MM.1S (cell line): ENCODE measurements around the gene DNAAF5.

Experiments
- DNase-seq: peaks from one replicate; pipeline ENCODE4 v3.0.0-alpha.2; 2015
- H2AFZ ChIP-seq: fragments of 300-600 bp; sonication (generic); 2 replicates; pipeline ENCODE4 v1.6.0; 2016; ENCODE audit warnings: antibody characterized with exemption, low read length
- H3F3A ChIP-seq: fragments of 300-600 bp; sonication (generic); 2 replicates; pipeline ENCODE4 v1.6.1; 2016; ENCODE audit warnings: mild to moderate bottlenecking, antibody characterized with exemption, low read length, moderate library complexity, mixed read lengths; ENCODE audit not compliant: insufficient read depth
- H3K27ac ChIP-seq: fragments of 300-600 bp; sonication (generic); 2 replicates; pipeline ENCODE4 v1.5.1; 2016; ENCODE audit warnings: mild to moderate bottlenecking, low read length
- H3K27me3 ChIP-seq: fragments of 300-600 bp; sonication (generic); replicated peaks from 2 replicates; pipeline ENCODE4 v1.6.0; 2016; ENCODE audit warnings: low read length; ENCODE audit not compliant: insufficient read depth
- H3K36me3 ChIP-seq: fragments of 300-600 bp; sonication (generic); replicated peaks from 2 replicates; pipeline ENCODE4 v1.6.1; 2016; ENCODE audit warnings: mild to moderate bottlenecking, low read length, mixed read lengths; ENCODE audit not compliant: insufficient read depth
- H3K4me1 ChIP-seq: fragments of 300-600 bp; sonication (generic); 2 replicates; pipeline ENCODE4 v1.6.1; 2016; ENCODE audit warnings: low read length, mixed read lengths
- H3K4me2 ChIP-seq: fragments of 300-600 bp; sonication (generic); 2 replicates; pipeline ENCODE4 v1.6.0; 2016; ENCODE audit warnings: low read depth, low read length
- H3K4me3 ChIP-seq: fragments of 300-600 bp; sonication (generic); 2 replicates; pipeline ENCODE4 v1.5.1; 2016; ENCODE audit warnings: low read length, mixed read lengths
- H3K79me2 ChIP-seq: fragments of 300-600 bp; sonication (generic); 2 replicates; pipeline ENCODE4 v1.6.1; 2016; ENCODE audit warnings: mixed run types, low read length, mixed read lengths
- H3K9ac ChIP-seq: fragments of 300-600 bp; sonication (generic); 2 replicates; pipeline ENCODE4 v1.6.1; 2016; ENCODE audit warnings: low read length, mixed read lengths
- H3K9me2 ChIP-seq: fragments of 300-600 bp; sonication (generic); replicated peaks from 2 replicates; pipeline ENCODE4 v1.6.1; 2016; ENCODE audit warnings: mild to moderate bottlenecking, low read length, mixed read lengths; ENCODE audit not compliant: insufficient read depth
- H3K9me3 ChIP-seq: fragments of 300-600 bp; sonication (generic); replicated peaks from 2 replicates; pipeline ENCODE4 v1.6.1; 2016; ENCODE audit warnings: mild to moderate bottlenecking, low read length, mixed read lengths; ENCODE audit not compliant: insufficient read depth
- H4K20me1 ChIP-seq: fragments of 300-600 bp; sonication (generic); 2 replicates; pipeline ENCODE4 v1.6.1; 2016; ENCODE audit warnings: mild to moderate bottlenecking, low read length, moderate library complexity, mixed read lengths; ENCODE audit not compliant: insufficient read depth
- CTCF ChIP-seq: fragments of 300-600 bp; sonication (generic); IDR thresholded peaks from 2 replicates; pipeline ENCODE4 v1.5.1; 2016; ENCODE audit warnings: antibody characterized with exemption, low read length, mixed read lengths
- EZH2 ChIP-seq: fragments of 300-600 bp; sonication (generic); optimal IDR thresholded peaks from 2 replicates; pipeline ENCODE3; 2017; ENCODE audit warnings: low read depth, mild to moderate bottlenecking, antibody characterized with exemption, low read length, mixed read lengths
- EZH2phosphoT487 ChIP-seq: fragments of 300-600 bp; sonication (generic); IDR thresholded peaks from 2 replicates; pipeline ENCODE4 v1.6.1; 2018; ENCODE audit warnings: antibody characterized with exemption, low read length

DNAAF5 gene

DNA sequence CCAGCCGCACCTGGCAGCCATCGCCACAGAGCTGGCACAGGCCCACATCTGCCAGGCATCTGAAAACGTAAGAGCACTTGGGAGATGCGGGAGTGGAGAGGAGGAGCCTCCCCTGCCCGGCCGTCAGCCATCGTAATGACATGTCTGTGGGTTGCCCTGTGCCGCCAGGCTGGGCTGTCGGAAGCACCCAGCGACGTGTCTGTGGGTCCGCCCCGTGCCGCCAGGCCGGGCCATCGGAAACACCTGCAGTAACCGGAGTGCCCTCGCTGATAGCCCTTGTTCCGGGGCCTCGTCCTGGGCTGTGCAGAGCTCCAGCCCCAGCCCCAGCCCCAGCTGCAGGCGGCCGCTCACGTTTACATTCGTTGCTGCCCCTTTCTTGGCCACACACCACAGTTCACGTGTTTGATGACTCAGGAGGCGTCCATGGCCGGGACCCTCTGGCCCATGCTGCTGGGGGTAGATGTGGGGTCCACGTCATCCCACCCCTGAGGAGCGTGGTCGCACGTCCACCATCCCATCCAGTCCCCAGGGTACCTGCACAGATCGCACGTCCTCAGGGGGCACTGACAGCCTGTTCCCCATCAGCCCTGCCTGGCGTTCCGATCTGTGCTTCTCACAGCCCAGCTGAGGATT lies 30.5 kb downstream of the DNAAF5 start:
- TF ChIP-seq EZH2: no peak
- Histone ChIP-seq H3K27ac (no peak overlapping the region), H4K20me1 (no peaks in the 10 kb centered on the region), H3K36me3 (peaks cover 9% of the 10 kb centered on the region), H3K9me3 (no peaks in the 10 kb centered on the region), H3K79me2 (no peaks in the 10 kb centered on the region), H3K4me2 (no peak overlapping the region), H3F3A (no peaks in the 10 kb centered on the region), H3K9me2 (no peaks in the 10 kb centered on the region), H3K4me1 (no peaks in the 10 kb centered on the region), H3K4me3 (no peak overlapping the region), H3K27me3 (no peaks in the 10 kb centered on the region), H2AFZ (no peak overlapping the region), H3K9ac (no peak overlapping the region)
- no peak for DNase-seq

GRCh38 chr7:757741-758163 lies 31.3 kb downstream of the DNAAF5 start:
- no peaks in the 10 kb centered on the region for H3K9me2 ChIP-seq
- H4K20me1 ChIP-seq: no peaks in the 10 kb centered on the region
- no peaks in the 10 kb centered on the region for H3K4me1 ChIP-seq
- H3K4me3 ChIP-seq: no peak overlapping the region
- peaks cover 9% of the 10 kb centered on the region for H3K36me3 ChIP-seq
- no peak overlapping the region for H3K9ac ChIP-seq
- no peak overlapping the region for H3K27ac ChIP-seq
- no peak for DNase-seq
- H3K9me3 ChIP-seq: no peaks in the 10 kb centered on the region
- TF ChIP-seq EZH2 (no peak), CTCF (no peak), EZH2phosphoT487 (no peak)
- no peaks in the 10 kb centered on the region for H3K79me2 ChIP-seq
- H3K4me2 ChIP-seq: no peak overlapping the region
- H2AFZ ChIP-seq: no peak overlapping the region
- H3K27me3 ChIP-seq: no peaks in the 10 kb centered on the region
- H3F3A ChIP-seq: no peaks in the 10 kb centered on the region

GRCh38 chr7:759569-759968 lies 33.1 kb downstream of the DNAAF5 start:
- H2AFZ ChIP-seq: no peak overlapping the region
- no peaks in the 10 kb centered on the region for H4K20me1 ChIP-seq
- TF ChIP-seq EZH2: no peak
- TF ChIP-seq EZH2phosphoT487: no peak
- no peak for TF ChIP-seq CTCF
- H3K27ac ChIP-seq: no peak overlapping the region
- H3K9ac ChIP-seq: no peak overlapping the region
- no peaks in the 10 kb centered on the region for H3K9me3 ChIP-seq
- no peaks in the 10 kb centered on the region for H3K9me2 ChIP-seq
- H3K27me3 ChIP-seq: no peaks in the 10 kb centered on the region
- no peak overlapping the region for H3K4me2 ChIP-seq
- H3K4me1 ChIP-seq: no peaks in the 10 kb centered on the region
- H3K79me2 ChIP-seq: no peaks in the 10 kb centered on the region
- no peak for DNase-seq
- no peaks in the 10 kb centered on the region for H3F3A ChIP-seq
- peaks cover 14% of the 10 kb centered on the region for H3K36me3 ChIP-seq
- H3K4me3 ChIP-seq: no peak overlapping the region

- H3K4me3 ChIP-seq: no peak overlapping the region
- H3K36me3 ChIP-seq: peaks cover 10% of the 10 kb centered on the region
- no peak overlapping the region for H3K9ac ChIP-seq
- no peaks in the 10 kb centered on the region for H3F3A ChIP-seq
- no peak overlapping the region for H3K4me2 ChIP-seq
- no peak for DNase-seq
- H3K4me1 ChIP-seq: no peaks in the 10 kb centered on the region
- no peaks in the 10 kb centered on the region for H4K20me1 ChIP-seq
- H2AFZ ChIP-seq: no peak overlapping the region
- no peaks in the 10 kb centered on the region for H3K9me2 ChIP-seq
- H3K27me3 ChIP-seq: no peaks in the 10 kb centered on the region
- no peak overlapping the region for H3K27ac ChIP-seq
- TF ChIP-seq EZH2 (no peak), CTCF (no peak), EZH2phosphoT487 (no peak)
- H3K9me3 ChIP-seq: no peaks in the 10 kb centered on the region
- H3K79me2 ChIP-seq: no peaks in the 10 kb centered on the region
These were observed 33.5 kb downstream of the DNAAF5 start for GRCh38 chr7:760006-760405.
